Thymus (tissue), 11 donors: ENCODE data around the gene MB21D2. TPM values are rescaled to one million over a fixed set of nuclear protein-coding genes. Genes with fewer than 3 reads are reported as not detected.

Experiments used
- DNase-seq, 9 donors: peaks; one replicate each; pipeline ENCODE4 v3.0.0-alpha.2; 2013; ENCODE audit warnings: low spot score in 9 of 9, low read depth in 6 of 9, missing footprints in 1 of 9
- H3K27ac ChIP-seq, 2 donors: one replicate each; pipeline ENCODE4 v1.5.1; 2013; ENCODE audit warnings: control low read depth in 1 of 2, low read depth in 1 of 2, low read length in 1 of 2, mild to moderate bottlenecking in 1 of 2, moderate library complexity in 1 of 2
- H3K27me3 ChIP-seq, 2 donors: one replicate each; pipeline ENCODE4 v1.5.1; 2013; ENCODE audit warnings: low read length in 1 of 2; ENCODE audit not compliant: control insufficient read depth in 2 of 2, insufficient read depth in 1 of 2
- H3K36me3 ChIP-seq, 2 donors: one replicate each; pipeline ENCODE4 v1.5.1; 2013; ENCODE audit warnings: low read length in 1 of 2, mild to moderate bottlenecking in 1 of 2, moderate library complexity in 1 of 2; ENCODE audit not compliant: control insufficient read depth in 2 of 2, insufficient read depth in 2 of 2
- H3K4me1 ChIP-seq, 2 donors: one replicate each; pipeline ENCODE4 v1.5.1; 2013; ENCODE audit warnings: low read length in 2 of 2; ENCODE audit not compliant: control insufficient read depth in 2 of 2, insufficient read depth in 2 of 2
- H3K4me3 ChIP-seq, 2 donors: one replicate each; pipeline ENCODE4 v1.5.1; 2013; ENCODE audit warnings: low read length in 2 of 2, control low read depth in 1 of 2, mild to moderate bottlenecking in 1 of 2
- H3K9me3 ChIP-seq, 2 donors: one replicate each; pipeline ENCODE4 v1.5.1; 2013; ENCODE audit warnings: low read length in 1 of 2, mild to moderate bottlenecking in 1 of 2; ENCODE audit not compliant: control insufficient read depth in 2 of 2, insufficient read depth in 1 of 2
- WGBS: extraction: QIAGEN DNeasy Blood & Tissue Kit; methylation state at CpG from one replicate; pipeline ENCODE4 v1.1.7; 2013; 5-methylcytosine and 5-hydroxymethylcytosine counted together
- polyA plus RNA-seq: library from polyadenylated mRNA; stranded (reverse); fragments of 200-250 nt; gene quantifications from one replicate; pipeline ENCODE4 v1.2.3, GENCODE V29; 2013
- total RNA-seq: library from RNA; stranded (reverse); fragments of 120-200 nt; gene quantifications from one replicate; pipeline ENCODE4 v1.2.4, GENCODE V29; 2013
- donor health status: healthy.

Gene MB21D2
- total and polyA plus RNA-seq, 2 donors: 1.5 to 2.4 TPM

GRCh38 chr3:192750201-192750600 lies 167.5 kb downstream of the MB21D2 start:
- WGBS: 82% methylated on average over 5 of the region's 5 CpGs
- no peak overlapping the region for H3K27ac ChIP-seq
- DNase-seq: no peak
- no peaks in the 10 kb centered on the region for H3K9me3 ChIP-seq
- no peaks in the 10 kb centered on the region for H3K4me1 ChIP-seq
- H3K27me3 ChIP-seq: no peaks in the 10 kb centered on the region
- no peaks in the 10 kb centered on the region for H3K36me3 ChIP-seq
- H3K4me3 ChIP-seq: no peak overlapping the region

DNA sequence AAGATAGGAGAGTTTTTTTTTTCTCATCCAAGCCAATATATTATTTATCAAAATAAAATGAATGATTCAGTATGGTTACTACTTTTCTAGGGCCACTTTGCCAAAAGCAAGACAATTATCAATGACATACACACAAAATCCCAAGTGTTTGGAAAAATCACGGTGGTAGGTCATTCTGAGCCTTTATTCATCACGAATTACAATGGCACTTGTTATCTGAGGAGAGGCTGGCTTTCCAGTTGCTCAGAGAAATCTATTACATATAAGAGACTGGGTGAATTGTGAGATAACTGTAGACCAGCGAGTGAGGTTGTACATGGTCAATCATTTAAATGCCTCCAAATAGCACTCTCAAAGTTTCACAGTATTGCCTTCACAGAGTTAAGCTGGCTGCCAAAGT lies 169.9 kb downstream of the MB21D2 start:
- Histone ChIP-seq H3K4me1 (no peaks in the 10 kb centered on the region), H3K4me3 (no peak overlapping the region), H3K9me3 (no peaks in the 10 kb centered on the region), H3K27me3 (no peaks in the 10 kb centered on the region), H3K36me3 (no peaks in the 10 kb centered on the region), H3K27ac (no peak overlapping the region)
- WGBS: 69% methylated on average over 3 of the region's 3 CpGs
- DNase-seq: no peak

DNA sequence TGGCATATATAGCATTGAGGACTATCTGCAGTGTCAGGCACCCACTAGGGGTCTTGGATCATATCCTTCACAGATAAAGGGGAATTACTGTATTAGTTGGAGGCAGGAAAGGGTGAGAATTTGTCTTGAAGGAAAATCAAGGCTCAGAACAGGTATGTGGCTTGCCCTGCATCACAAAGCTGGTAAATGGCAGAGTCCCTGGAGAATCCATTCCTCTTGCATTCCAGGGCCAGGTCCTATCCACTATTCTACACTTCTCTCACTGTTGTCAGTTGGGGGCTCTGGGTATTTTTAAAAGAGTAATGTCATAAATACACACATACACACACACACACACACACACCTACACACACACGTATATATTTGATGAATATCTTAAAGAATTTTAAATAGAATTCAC lies 170.5 kb downstream of the MB21D2 start:
- H3K27me3 ChIP-seq: no peaks in the 10 kb centered on the region
- H3K9me3 ChIP-seq: no peaks in the 10 kb centered on the region
- 85% methylated on average over 1 of the region's 1 CpG for WGBS
- H3K4me3 ChIP-seq: no peak overlapping the region
- no peaks in the 10 kb centered on the region for H3K4me1 ChIP-seq
- no peak overlapping the region for H3K27ac ChIP-seq
- H3K36me3 ChIP-seq: no peaks in the 10 kb centered on the region
- DNase-seq: no peak

Other genes with a start within 250 kb of the MB21D2 start
- 0.19 TPM for gene FGF12, start 190.3 kb downstream of the MB21D2 start, total RNA-seq
- 1.1 TPM for gene FGF12, start 190.3 kb downstream of the MB21D2 start, polyA plus RNA-seq